OCI-LY7 (cell line): ENCODE data around the gene GPT2.
A peak's percentile ranks its signal among the peaks of the same experiment; 100 is the strongest.

ENCODE experiments used
- CTCF ChIP-seq: fragments of 200-600 bp; sonication (generic); conservative IDR thresholded peaks from 2 replicates; pipeline ENCODE4 v1.5.1; 2014; ENCODE audit warnings: mild to moderate bottlenecking, antibody characterized with exemption, low read length, moderate library complexity, mixed read lengths
- EZH2phosphoT487 ChIP-seq: fragments of 200-600 bp; sonication (generic); IDR thresholded peaks from 2 replicates; pipeline ENCODE4 v1.6.1; 2018; ENCODE audit warnings: low read depth, borderline replicate concordance, mild to moderate bottlenecking, mixed run types, antibody characterized with exemption, low read length, moderate library complexity, mixed read lengths

- peak; percentile 85 for TF ChIP-seq CTCF
- TF ChIP-seq EZH2phosphoT487: no peak
Observed at GRCh38 chr16:46908540-46909372, 24.6 kb downstream of the GPT2 start.
